22Rv1 (cell line): Measurements from ENCODE around the gene SNAPIN.

ENCODE experiments used
- H3K27ac ChIP-seq: fragments of 450-650 bp; 2 replicates; pipeline ENCODE4 v1.5.1; 2017
- ZFX ChIP-seq: fragments of 450-650 bp; IDR thresholded peaks from 2 replicates; pipeline ENCODE4 v1.6.1; 2017; ENCODE audit warnings: antibody characterized with exemption, borderline replicate concordance
- TF ChIP-seq, protein P1 (sequence below): fragments of 450-650 bp; IDR thresholded peaks from 2 replicates; pipeline ENCODE4 v1.5.1; 2017; ENCODE audit warnings: mild to moderate bottlenecking

Gene SNAPIN

DNA sequence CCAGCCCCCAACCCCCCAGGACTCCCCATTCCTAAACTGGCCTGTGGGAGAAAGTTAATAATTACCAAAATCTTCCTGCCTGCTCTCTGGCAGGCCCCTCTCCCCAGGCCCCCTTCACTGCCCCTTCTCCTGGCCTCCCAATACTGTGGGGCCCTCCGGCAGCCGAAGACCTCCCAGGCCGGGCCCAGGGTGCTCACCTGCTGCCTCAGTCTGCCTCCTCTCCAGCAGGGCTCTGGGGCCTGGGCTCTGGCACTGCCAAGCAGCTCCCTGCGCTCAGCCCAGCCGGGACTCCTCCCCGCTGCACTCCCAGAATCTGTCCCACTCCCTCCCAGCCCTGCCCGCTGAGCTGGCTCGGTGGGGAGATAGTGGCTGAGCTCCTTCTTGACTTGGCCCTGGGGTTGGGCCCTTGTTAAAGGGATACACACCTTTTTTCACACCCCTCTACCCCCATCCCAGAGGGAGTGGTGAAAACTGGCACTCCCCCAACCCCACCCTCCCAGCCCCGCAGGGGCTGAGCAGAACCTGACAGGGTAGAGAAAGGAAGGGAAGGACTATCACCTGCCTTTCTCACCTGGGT lies 45.7 kb upstream of the SNAPIN start, which contains the start of gene S100A16:
S100A16 (minus strand) TSS at position 383 of the 577 bp plus-strand sequence. CDS start 4,986 bp downstream, outside the sequence.
- TF ChIP-seq, protein P1, sequence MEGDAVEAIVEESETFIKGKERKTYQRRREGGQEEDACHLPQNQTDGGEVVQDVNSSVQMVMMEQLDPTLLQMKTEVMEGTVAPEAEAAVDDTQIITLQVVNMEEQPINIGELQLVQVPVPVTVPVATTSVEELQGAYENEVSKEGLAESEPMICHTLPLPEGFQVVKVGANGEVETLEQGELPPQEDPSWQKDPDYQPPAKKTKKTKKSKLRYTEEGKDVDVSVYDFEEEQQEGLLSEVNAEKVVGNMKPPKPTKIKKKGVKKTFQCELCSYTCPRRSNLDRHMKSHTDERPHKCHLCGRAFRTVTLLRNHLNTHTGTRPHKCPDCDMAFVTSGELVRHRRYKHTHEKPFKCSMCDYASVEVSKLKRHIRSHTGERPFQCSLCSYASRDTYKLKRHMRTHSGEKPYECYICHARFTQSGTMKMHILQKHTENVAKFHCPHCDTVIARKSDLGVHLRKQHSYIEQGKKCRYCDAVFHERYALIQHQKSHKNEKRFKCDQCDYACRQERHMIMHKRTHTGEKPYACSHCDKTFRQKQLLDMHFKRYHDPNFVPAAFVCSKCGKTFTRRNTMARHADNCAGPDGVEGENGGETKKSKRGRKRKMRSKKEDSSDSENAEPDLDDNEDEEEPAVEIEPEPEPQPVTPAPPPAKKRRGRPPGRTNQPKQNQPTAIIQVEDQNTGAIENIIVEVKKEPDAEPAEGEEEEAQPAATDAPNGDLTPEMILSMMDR = no peak
- no peak for TF ChIP-seq ZFX
- H3K27ac ChIP-seq = no peak within 1 kb of the TSS

- TF ChIP-seq ZFX = no peak
- TF ChIP-seq, protein P1 = no peak
- H3K27ac ChIP-seq = no peak overlapping the region
Observed at GRCh38 chr1:153613406-153613805, 45.1 kb upstream of the SNAPIN start.

GRCh38 chr1:153614189-153614900 lies 44.2 kb upstream of the SNAPIN start:
- TF ChIP-seq, protein P1 = no peak
- no peak for TF ChIP-seq ZFX

DNA sequence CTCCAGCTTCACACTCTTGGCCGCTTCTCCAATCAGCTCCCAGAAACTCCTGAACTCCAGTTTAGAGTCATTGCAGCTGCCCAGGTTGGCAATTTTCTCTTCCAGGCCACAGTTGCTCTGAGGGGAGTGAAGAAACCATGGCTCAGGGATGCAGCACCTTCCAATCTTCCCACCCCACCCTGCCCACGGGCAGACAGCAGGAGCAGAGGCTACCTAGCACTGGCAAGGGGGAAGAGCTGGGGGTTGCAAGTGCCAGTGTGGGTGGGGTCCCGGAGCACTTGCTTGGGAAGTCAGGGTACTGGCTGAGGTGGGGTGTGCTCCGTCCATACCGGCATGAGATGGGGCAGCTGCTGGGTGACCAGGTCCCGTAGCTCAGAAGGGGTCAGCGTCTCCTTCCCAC lies 43.6 kb upstream of the SNAPIN start:
- TF ChIP-seq, protein P1 = no peak
- no peak for TF ChIP-seq ZFX
- no peak overlapping the region for H3K27ac ChIP-seq

More at GRCh38 chr1:153614189-153614900, 44.2 kb upstream of the SNAPIN start:
- no peak overlapping the region for H3K27ac ChIP-seq

DNA sequence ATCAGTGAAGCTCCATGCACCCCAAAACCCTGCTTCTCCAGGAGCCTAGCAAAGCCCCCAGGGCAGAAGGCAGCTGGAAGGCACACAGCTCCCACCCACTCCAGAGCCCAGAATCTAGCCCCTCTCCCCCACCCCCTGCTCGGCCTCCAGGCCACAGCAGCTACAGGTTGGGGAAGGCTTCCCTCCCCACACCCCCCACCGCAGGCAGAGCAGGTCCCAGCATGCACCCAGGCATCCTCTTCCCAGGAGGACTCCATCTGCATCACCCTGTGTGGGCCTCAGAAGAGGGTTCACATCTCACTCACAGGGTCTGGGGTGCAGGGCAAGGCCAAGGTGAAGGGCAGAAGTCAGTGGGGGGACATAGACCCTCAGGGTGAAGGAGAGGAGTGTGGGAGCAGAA lies 43.1 kb upstream of the SNAPIN start:
- H3K27ac ChIP-seq = no peak overlapping the region
- TF ChIP-seq ZFX = no peak
- TF ChIP-seq, protein P1 = no peak

- no peak for TF ChIP-seq ZFX
- TF ChIP-seq, protein P1 = no peak
- H3K27ac ChIP-seq = no peak within 1 kb of the TSS
Observed at GRCh38 chr1:153616144-153616916, 42.2 kb upstream of the SNAPIN start, which contains the start of gene S100A14. Gene S100A14 (minus strand): TSS chr1:153616325. CDS start chr1:153615858, 467 bp downstream.
